BE2C (cell line): Measurements from ENCODE around the gene CHM.
"Not testable (repeated sequence)": the region's sequence is repeated elsewhere in the genome, so short reads cannot be mapped to it uniquely, and the experiment has no call there.

Source experiments
- DNase-seq: peaks from one replicate; pipeline ENCODE4 v3.0.0-alpha.2; 2020
- H3K27me3 ChIP-seq: fragments of 250-450 bp; sonication (Bioruptor Pico); 2 replicates; pipeline ENCODE4 v1.5.1; 2020; ENCODE audit warnings: mild to moderate bottlenecking
- H3K36me3 ChIP-seq: fragments of 250-450 bp; sonication (Bioruptor Pico); 2 replicates; pipeline ENCODE4 v1.5.1; 2020; ENCODE audit warnings: mild to moderate bottlenecking
- H3K4me1 ChIP-seq: fragments of 250-450 bp; sonication (Bioruptor Pico); 2 replicates; pipeline ENCODE4 v1.5.1; 2020
- H3K4me3 ChIP-seq: 2 replicates; pipeline ENCODE4 v1.5.1; 2011; ENCODE audit warnings: low read depth, low read length
- H3K9me3 ChIP-seq: fragments of 250-450 bp; sonication (Bioruptor Pico); 2 replicates; pipeline ENCODE4 v1.5.1; 2020
- TF ChIP-seq, protein P1 (sequence below): IDR thresholded peaks from 2 replicates; pipeline ENCODE4 v1.5.1; 2012; ENCODE audit warnings: mild to moderate bottlenecking, low read depth, low read length

CHM gene

DNA sequence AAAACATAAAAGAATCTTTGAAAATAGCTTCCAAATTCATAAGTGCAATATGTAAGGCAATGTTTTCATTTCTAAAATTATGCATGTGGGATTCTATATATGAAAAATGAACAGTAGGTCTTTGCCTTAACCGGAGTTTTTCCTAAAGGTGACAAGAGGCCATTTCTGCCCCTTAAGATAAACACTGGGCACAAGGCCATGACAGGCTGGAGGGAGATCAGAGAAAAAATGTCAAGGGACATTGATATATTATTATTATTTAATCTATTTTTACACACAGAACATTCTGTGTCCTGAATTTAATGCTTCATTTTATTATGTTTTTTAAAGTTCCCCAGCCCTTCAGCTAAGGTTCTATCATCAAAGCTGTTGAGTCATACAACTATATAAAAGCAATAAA is 118.8 kb downstream of the CHM start:
- Histone ChIP-seq H3K4me1 (no peaks in the 10 kb centered on the region), H3K27me3 (no peaks in the 10 kb centered on the region), H3K9me3 (no peaks in the 10 kb centered on the region), H3K36me3 (no peaks in the 10 kb centered on the region), H3K4me3 (no peak overlapping the region)
- no peak for DNase-seq
- TF ChIP-seq, protein P1, sequence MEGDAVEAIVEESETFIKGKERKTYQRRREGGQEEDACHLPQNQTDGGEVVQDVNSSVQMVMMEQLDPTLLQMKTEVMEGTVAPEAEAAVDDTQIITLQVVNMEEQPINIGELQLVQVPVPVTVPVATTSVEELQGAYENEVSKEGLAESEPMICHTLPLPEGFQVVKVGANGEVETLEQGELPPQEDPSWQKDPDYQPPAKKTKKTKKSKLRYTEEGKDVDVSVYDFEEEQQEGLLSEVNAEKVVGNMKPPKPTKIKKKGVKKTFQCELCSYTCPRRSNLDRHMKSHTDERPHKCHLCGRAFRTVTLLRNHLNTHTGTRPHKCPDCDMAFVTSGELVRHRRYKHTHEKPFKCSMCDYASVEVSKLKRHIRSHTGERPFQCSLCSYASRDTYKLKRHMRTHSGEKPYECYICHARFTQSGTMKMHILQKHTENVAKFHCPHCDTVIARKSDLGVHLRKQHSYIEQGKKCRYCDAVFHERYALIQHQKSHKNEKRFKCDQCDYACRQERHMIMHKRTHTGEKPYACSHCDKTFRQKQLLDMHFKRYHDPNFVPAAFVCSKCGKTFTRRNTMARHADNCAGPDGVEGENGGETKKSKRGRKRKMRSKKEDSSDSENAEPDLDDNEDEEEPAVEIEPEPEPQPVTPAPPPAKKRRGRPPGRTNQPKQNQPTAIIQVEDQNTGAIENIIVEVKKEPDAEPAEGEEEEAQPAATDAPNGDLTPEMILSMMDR: no peak

DNA sequence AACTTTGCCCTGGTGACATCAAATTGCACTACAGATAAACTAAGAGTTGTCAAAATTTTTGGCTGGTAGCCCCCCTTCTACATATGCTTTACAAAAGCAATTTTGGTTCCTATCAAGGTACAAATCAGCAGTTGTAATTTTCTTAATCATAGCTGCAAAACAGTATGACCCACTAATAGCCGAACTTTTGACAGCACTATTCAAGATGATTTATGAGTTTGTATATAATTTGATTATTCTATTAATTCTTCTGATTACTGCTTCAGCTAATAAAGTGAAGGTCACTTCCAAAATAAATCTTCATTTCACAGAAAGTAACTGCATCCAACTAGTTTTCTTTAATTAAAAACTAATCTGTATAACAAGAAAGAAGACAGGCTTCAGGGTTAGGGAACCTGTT is 119.6 kb downstream of the CHM start:
- Histone ChIP-seq H3K36me3 (no peaks in the 10 kb centered on the region), H3K9me3 (no peaks in the 10 kb centered on the region), H3K4me1 (no peaks in the 10 kb centered on the region), H3K4me3 (no peak overlapping the region), H3K27me3 (no peaks in the 10 kb centered on the region)
- TF ChIP-seq, protein P1: no peak
- no peak for DNase-seq

DNA sequence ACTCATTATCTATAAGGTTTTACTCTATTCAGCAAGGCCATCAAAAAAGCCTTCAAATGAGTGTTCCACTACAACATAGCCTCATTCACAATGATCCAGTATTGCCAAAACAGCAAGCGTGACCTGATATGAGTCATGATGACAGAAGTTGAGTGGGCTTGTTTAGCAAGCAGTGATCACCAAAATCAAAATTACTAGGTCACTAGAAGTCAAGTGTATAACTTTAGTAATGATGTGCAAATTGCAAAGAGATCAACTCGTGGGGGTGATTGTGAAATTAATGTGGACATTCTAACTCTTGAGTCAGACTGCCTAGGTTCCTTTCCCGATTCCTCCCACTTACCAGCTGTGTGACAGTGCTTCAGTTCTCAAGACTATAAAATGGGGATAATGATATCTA is 124.5 kb downstream of the CHM start:
- Histone ChIP-seq H3K4me3 (no peak overlapping the region), H3K27me3 (no peaks in the 10 kb centered on the region), H3K4me1 (no peaks in the 10 kb centered on the region), H3K36me3 (no peaks in the 10 kb centered on the region), H3K9me3 (no peaks in the 10 kb centered on the region)
- DNase-seq: no peak
- TF ChIP-seq, protein P1: no peak

DNA sequence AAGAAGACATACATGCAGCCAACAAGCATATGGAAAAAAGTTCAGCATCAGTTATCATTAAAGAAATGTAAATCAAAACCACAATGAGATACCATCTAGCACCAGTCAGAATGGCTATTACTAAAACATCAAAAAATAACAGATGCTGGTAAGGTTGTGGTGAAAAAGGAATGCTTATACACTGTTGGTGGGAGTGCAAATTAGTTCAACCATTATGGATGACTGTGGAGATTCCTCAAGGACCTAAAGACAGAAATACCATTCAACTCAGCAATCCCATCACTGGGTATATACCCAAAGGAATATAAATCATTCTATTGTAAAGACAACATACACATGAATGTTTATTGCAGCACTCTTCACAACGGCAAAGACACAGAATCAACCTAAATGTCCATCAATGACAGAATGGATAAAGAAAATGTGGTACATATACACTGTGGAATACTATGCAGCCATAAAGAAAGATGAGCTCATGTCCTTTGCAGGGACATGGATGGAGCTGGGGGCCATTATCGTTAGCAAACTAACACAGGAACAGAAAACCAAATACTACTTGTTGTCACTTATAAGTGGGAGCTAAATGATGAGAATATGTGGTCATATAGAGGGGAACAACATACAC is 130.6 kb downstream of the CHM start:
- H3K4me1 ChIP-seq, H3K27me3 ChIP-seq, H3K4me3 ChIP-seq, DNase-seq, H3K9me3 ChIP-seq, H3K36me3 ChIP-seq: not testable (repeated sequence)

DNA sequence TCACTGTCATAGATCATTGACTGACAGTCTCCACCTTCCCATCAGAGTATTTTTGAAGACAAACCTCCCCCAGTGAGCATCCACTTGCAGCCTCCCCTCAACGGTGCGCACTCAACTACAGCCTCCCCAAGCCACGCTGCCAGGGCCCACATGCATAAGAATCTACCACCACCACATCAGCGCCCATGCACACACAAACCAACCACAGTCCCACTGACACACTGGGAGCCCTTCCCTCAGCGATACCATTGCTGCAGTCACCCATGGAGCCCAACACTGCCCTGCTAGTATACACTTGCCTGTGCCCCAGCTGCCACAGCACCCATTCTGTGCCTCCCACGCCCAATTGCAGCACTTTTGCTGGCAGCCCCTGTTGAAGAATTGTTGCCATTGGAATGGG is 132.9 kb downstream of the CHM start:
- H3K4me1 ChIP-seq: no peaks in the 10 kb centered on the region
- DNase-seq: no peak
- H3K36me3 ChIP-seq: no peaks in the 10 kb centered on the region
- TF ChIP-seq, protein P1: no peak
- H3K4me3 ChIP-seq: no peak overlapping the region
- H3K9me3 ChIP-seq: no peaks in the 10 kb centered on the region
- H3K27me3 ChIP-seq: no peaks in the 10 kb centered on the region

GRCh38 chrX:85907316-85907715 is 140.0 kb downstream of the CHM start:
- Histone ChIP-seq H3K4me3 (no peak overlapping the region), H3K9me3 (no peaks in the 10 kb centered on the region), H3K36me3 (no peaks in the 10 kb centered on the region), H3K4me1 (no peaks in the 10 kb centered on the region), H3K27me3 (no peaks in the 10 kb centered on the region)
- TF ChIP-seq, protein P1: no peak
- no peak for DNase-seq

DNA sequence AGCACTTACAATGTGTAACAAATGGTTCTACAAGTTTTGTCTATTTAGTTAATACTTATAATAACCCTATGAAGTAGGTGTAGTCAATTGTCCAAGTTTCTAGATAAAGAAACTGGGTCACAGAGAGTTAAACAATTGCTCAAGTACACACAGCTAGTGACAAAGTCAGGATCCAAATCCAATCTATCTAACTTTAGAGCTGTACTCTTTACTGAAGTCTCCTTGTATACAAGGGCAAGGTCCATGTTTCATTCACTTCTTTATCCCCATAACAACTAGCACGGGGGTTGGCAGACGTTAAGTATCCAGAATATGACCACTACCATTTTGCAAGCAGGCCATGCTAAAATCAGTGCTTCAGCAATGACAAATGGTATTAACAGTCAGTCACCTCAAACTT is 141.0 kb downstream of the CHM start:
- Histone ChIP-seq H3K27me3 (no peaks in the 10 kb centered on the region), H3K4me3 (no peak overlapping the region), H3K36me3 (no peaks in the 10 kb centered on the region), H3K9me3 (no peaks in the 10 kb centered on the region), H3K4me1 (no peaks in the 10 kb centered on the region)
- DNase-seq: no peak
- TF ChIP-seq, protein P1: no peak
